Liver (tissue), 9 donors: ENCODE measurements around the gene FAM170B. TPM values are rescaled to one million over a fixed set of nuclear protein-coding genes. Genes with fewer than 3 reads are reported as not detected.

Experiments
- DNase-seq: peaks from one replicate; pipeline ENCODE4 v3.0.0-alpha.2; 2017; ENCODE audit warnings: low spot score
- H3K27ac ChIP-seq, 2 donors: one replicate each; pipeline ENCODE4 v1.7.0; 2013; ENCODE audit warnings: inconsistent platforms in 2 of 2, low read length in 2 of 2, control low read depth in 1 of 2, low read depth in 1 of 2, mild to moderate bottlenecking in 1 of 2
- H3K27me3 ChIP-seq, 4 donors: one replicate each; pipeline versions ENCODE4 v1.6.1 to v1.7.0; 2013; ENCODE audit warnings: low read length in 3 of 4, inconsistent platforms in 1 of 4, mild to moderate bottlenecking in 1 of 4, moderate library complexity in 1 of 4; ENCODE audit not compliant: control insufficient read depth in 4 of 4, insufficient read depth in 4 of 4
- H3K36me3 ChIP-seq, 4 donors: one replicate each; pipeline versions ENCODE4 v1.6.1 to v1.7.0; 2013; ENCODE audit warnings: low read length in 3 of 4, mild to moderate bottlenecking in 3 of 4, low read depth in 1 of 4, moderate library complexity in 1 of 4; ENCODE audit not compliant: control insufficient read depth in 4 of 4, insufficient read depth in 3 of 4
- H3K4me1 ChIP-seq, 4 donors: one replicate each; pipeline versions ENCODE4 v1.6.1 to v1.7.0; 2013; ENCODE audit warnings: low read length in 3 of 4, mild to moderate bottlenecking in 3 of 4, moderate library complexity in 1 of 4; ENCODE audit not compliant: control insufficient read depth in 4 of 4, insufficient read depth in 4 of 4
- H3K4me3 ChIP-seq, 3 donors: one replicate each; pipeline versions ENCODE4 v1.6.1 to v1.7.0; 2013; ENCODE audit warnings: low read length in 3 of 3, control low read depth in 1 of 3, low read depth in 1 of 3, mild to moderate bottlenecking in 1 of 3
- H3K9ac ChIP-seq, 2 donors: one replicate each; pipeline ENCODE4 v1.7.0; 2013; ENCODE audit warnings: low read length in 2 of 2, mild to moderate bottlenecking in 2 of 2, moderate library complexity in 2 of 2, control low read depth in 1 of 2, low read depth in 1 of 2
- H3K9me3 ChIP-seq, 4 donors: one replicate each; pipeline versions ENCODE4 v1.6.1 to v1.7.0; 2013; ENCODE audit warnings: low read length in 3 of 4; ENCODE audit not compliant: control insufficient read depth in 4 of 4
- ATF3 ChIP-seq: IDR thresholded peaks from 2 replicates; pipeline ENCODE4 v1.6.1; 2016; ENCODE audit warnings: antibody characterized with exemption
- CTCF ChIP-seq: fragments of 150-350 bp; IDR thresholded peaks from 2 replicates; pipeline ENCODE4 v1.5.1; 2017; ENCODE audit warnings: improper control_type of control experiment, low read depth, low read length; ENCODE audit not compliant: missing input control
- FOXA1 ChIP-seq: IDR thresholded peaks from 2 replicates; pipeline ENCODE4 v1.6.1; 2016; ENCODE audit warnings: antibody characterized with exemption
- FOXA2 ChIP-seq: IDR thresholded peaks from 2 replicates; pipeline ENCODE4 v1.6.1; 2016; ENCODE audit warnings: antibody characterized with exemption
- GABPA ChIP-seq, 2 donors: IDR thresholded peaks in 1 of 2; conservative IDR thresholded peaks in 1 of 2; 2 replicates each; pipeline ENCODE4 v1.6.1; 2016; ENCODE audit warnings: antibody characterized with exemption in 2 of 2, mild to moderate bottlenecking in 1 of 2, moderate library complexity in 1 of 2
- HNF4A ChIP-seq, 2 donors: conservative IDR thresholded peaks; 2 replicates each; pipeline ENCODE4 v1.6.1; 2016; ENCODE audit warnings: antibody characterized with exemption in 2 of 2, mild to moderate bottlenecking in 2 of 2
- JUND ChIP-seq, 2 donors: IDR thresholded peaks; 2 replicates each; pipeline ENCODE4 v1.6.1; 2016; ENCODE audit warnings: antibody characterized with exemption in 2 of 2
- NR2F2 ChIP-seq: IDR thresholded peaks from 2 replicates; pipeline ENCODE4 v1.6.1; 2016; ENCODE audit warnings: antibody characterized with exemption
- RAD21 ChIP-seq, 2 donors: IDR thresholded peaks; 2 replicates each; pipeline ENCODE4 v1.6.1; 2016; ENCODE audit warnings: antibody characterized with exemption in 2 of 2, mild to moderate bottlenecking in 2 of 2
- REST ChIP-seq: IDR thresholded peaks from 2 replicates; pipeline ENCODE4 v1.6.1; 2016; ENCODE audit warnings: antibody characterized with exemption, mild to moderate bottlenecking
- RXRA ChIP-seq, 2 donors: IDR thresholded peaks; 2 replicates each; pipeline ENCODE4 v1.6.1; 2017 to 2018; ENCODE audit warnings: antibody characterized with exemption in 2 of 2, mild to moderate bottlenecking in 1 of 2
- TAF1 ChIP-seq: conservative IDR thresholded peaks from 2 replicates; pipeline ENCODE4 v1.6.1; 2016; ENCODE audit warnings: antibody characterized with exemption, mild to moderate bottlenecking
- ZBTB33 ChIP-seq: IDR thresholded peaks from 2 replicates; pipeline ENCODE4 v1.6.1; 2016; ENCODE audit warnings: antibody characterized with exemption
- WGBS: extraction: QIAGEN DNeasy Blood & Tissue Kit; methylation state at CpG from one replicate; pipeline ENCODE4 v1.1.7; 2013; 5-methylcytosine and 5-hydroxymethylcytosine counted together
- polyA plus RNA-seq, 2 donors: library from polyadenylated mRNA; stranded (reverse) in 1 of 2; unstranded in 1 of 2; fragments of 200-250 nt in 1 of 2; fragments of >200 nt in 1 of 2; fragmentation: Nextera tagmentation in 1 of 2; extraction: Ambion mirVana in 1 of 2; gene quantifications; one replicate each; pipeline versions ENCODE4 v1.2.1 to v1.2.3, GENCODE V29; 2013 to 2015
- total RNA-seq, 2 donors: library from RNA; depleted of rRNA; stranded (reverse); fragments of >200 nt; gene quantifications; one replicate each; pipeline ENCODE4 v1.2.3, GENCODE V29; 2014
- donor health status: healthy.
- donor health status: healthy.
- donor health status: healthy.
- donor health status: healthy.
- donor health status: healthy.

The FAM170B gene
- total and polyA plus RNA-seq, 4 donors: not detected

- TF ChIP-seq NR2F2 (no peak), REST (no peak), JUND (IDR thresholded peaks at IDR 0.05) (no peak)
- H3K9me3 ChIP-seq: no peaks in the 10 kb centered on the region
- H3K4me1 ChIP-seq: no peaks in the 10 kb centered on the region
- no peaks in the 10 kb centered on the region for H3K36me3 ChIP-seq
- no peak overlapping the region for H3K4me3 ChIP-seq
- H3K27me3 ChIP-seq: no peaks in the 10 kb centered on the region
- no peak overlapping the region for H3K27ac ChIP-seq
- 94% methylated on average over 4 of the region's 4 CpGs for WGBS
- no peak for DNase-seq
- no peak overlapping the region for H3K9ac ChIP-seq
These were observed 29.9 kb upstream of the FAM170B start for GRCh38 chr10:49163741-49164140.

- no peaks in the 10 kb centered on the region for H3K36me3 ChIP-seq
- no peak for TF ChIP-seq RXRA (IDR thresholded peaks at IDR 0.05)
- no peak for TF ChIP-seq REST
- TF ChIP-seq ZBTB33: no peak
- no peak for TF ChIP-seq GABPA (IDR thresholded peaks at IDR 0.05 in 1 of 2, conservative IDR thresholded peaks at IDR 0.05 in 1 of 2)
- TF ChIP-seq FOXA1: no peak
- TF ChIP-seq RAD21 (IDR thresholded peaks at IDR 0.05): no peak
- no peak for TF ChIP-seq FOXA2
- no peak for TF ChIP-seq ATF3
- no peak for TF ChIP-seq TAF1
- TF ChIP-seq HNF4A (conservative IDR thresholded peaks at IDR 0.05): no peak
- no peak for TF ChIP-seq CTCF
These were observed 29.0 kb upstream of the FAM170B start for GRCh38 chr10:49162761-49163310.

More at GRCh38 chr10:49162761-49163310, 29.0 kb upstream of the FAM170B start:
- DNase-seq: no peak
- Histone ChIP-seq H3K4me3 (no peak overlapping the region), H3K4me1 (no peaks in the 10 kb centered on the region), H3K27me3 (no peaks in the 10 kb centered on the region), H3K27ac (no peak overlapping the region), H3K9ac (no peak overlapping the region), H3K9me3 (no peaks in the 10 kb centered on the region)
- WGBS: 82% methylated on average over 8 of the region's 8 CpGs
